ENCODE data around the gene COA3.

COA3 gene, protein sequence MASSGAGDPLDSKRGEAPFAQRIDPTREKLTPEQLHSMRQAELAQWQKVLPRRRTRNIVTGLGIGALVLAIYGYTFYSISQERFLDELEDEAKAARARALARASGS

DNA sequence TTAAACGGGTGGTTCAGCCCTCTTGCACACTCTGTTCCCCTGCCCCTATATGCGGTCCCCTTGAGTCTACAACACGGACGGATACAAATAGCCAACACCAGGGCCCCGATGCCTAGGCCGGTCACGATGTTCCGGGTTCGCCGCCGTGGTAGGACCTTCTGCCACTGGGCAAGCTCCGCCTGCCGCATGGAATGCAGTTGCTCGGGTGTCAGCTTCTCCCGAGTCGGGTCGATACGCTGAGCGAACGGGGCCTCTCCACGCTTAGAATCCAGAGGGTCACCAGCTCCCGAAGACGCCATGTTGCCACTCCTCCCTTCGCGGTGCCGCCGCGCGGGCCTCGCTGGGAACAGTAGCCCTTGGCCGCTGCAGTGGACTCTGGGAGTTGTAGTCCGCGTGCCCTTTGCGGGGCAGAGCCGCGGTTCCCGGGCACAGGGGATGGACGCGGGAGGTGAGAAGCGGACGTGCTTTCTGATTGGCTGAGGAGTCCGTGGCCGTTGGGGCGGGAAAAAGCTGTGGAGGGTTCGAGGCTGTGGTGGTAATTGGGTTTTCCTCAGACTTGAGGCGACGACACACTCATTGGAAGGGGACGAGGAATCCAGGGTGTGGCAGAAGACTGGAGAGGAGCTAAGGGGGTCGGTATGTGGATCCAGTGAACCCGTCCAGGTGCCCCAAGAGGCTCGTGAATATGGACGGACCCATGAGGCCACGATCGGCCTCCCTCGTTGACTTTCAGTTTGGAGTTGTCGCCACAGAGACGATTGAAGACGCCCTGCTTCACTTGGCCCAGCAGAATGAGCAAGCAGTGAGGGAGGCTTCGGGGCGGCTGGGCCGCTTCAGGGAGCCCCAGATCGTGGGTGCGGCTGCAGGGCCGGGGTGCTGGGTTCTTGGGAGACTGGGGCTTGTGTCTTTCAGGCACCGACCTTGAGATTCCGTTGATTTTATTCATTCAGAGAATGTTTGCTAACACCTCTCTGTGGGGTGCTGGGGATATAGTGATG lies at the start of gene COA3, which contains the start of gene CNTD1:
Gene COA3, minus strand, starts transcription at position 322 of the 998 bp plus-strand sequence. Its CDS starts 23 bp downstream, at position 299.
Gene CNTD1, plus strand, starts transcription at position 479 of the 998 bp plus-strand sequence. Its CDS starts 207 bp downstream, at position 686.
- peak; percentile 44 for FAIRE-seq

DNA sequence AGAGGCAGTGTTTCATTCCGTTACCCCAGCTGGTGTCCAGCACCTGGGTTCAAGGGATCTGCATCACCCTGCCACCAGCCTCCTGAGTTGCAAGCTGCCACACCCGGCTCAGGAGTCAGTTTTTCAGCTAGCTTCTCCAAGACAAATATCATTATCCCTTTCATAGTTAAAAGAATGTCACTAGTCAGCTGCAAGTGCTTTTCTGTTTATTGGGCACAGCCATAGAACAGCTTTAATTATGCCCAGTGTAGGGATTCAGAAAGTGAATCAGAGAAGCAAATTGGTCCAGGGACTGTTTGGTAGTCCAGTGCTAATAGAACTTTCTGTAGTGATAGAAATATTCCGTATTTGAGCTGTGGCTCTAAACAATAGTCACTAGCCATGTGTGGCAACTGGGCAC lies 49.6 kb upstream of the COA3 start:
- no peak for FAIRE-seq

DNA sequence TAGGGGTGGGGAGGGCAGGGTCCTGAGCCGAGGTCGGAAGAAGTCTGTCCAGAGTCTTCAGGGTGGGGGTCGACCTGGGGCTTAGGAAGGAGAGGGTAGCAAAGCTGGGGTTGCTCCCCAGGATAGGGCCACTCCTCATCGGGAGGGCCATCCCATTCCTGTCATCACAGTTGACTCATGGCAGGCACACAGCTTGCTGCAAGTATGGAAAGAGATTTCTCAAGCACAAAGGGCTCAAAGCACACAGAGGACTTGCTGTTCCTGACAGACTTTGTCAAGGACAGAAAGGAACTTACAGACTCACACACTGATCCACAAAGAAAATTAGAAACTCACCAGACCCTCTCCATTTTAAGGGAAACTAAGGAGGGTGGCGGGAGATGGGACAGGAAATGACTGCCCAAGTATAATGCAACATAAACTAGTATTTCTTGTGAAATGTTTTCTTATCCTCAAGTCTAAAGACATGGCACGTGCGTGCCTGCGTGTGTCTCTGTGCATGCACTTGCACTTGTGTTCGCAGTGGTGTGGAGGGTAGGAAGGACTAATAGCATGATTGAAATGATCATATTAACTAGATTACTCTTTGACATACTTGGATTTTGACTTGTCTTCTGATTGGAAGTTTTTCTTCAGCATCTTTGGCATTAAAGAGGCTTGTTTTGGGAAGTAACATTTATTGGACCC lies 48.2 kb upstream of the COA3 start:
- FAIRE-seq, result no peak

DNA sequence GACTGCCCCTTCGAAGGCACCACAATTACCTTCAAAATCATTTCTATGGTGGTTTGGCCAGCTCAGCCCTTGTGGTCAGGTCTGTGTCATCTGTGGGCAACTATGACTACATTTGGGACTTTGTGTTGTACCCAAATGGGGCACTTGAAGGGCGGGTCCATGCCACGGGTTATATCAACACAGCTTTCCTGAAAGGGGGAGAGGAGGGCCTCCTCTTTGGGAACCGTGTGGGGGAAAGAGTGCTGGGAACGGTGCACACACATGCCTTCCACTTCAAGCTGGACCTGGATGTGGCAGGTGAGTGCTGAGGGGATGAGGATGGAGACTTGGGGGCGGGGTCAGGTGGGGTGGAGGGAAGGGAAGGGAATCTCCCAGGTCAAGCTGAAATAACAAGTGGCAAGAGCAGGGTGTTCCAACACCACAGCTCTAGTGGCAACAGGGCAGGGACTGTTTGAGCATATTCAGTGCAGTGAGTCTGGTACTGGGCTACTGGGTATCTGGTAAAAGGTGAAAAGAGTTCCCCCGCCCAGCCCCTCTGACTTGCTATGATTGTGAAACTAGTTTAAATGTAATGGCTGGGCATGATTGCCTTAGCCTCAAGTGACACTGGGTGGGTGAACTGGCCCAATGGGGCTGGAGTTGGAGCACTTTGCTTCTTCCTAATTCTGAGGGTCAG lies 47.6 kb upstream of the COA3 start:
- FAIRE-seq, result no peak

DNA sequence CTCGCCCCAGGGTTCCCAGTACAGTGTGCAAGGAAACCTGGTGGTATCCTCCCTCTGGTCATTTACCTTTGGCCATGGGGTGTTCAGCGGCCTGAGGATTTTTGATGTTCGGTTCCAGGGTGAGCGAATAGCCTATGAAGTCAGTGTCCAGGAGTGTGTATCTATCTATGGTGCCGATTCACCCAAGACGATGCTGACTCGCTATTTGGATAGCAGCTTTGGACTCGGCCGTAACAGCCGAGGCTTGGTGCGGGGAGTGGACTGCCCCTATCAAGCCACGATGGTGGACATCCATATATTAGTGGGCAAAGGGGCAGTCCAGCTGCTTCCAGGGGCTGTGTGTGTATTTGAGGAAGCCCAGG lies 47.0 kb upstream of the COA3 start:
- no peak for FAIRE-seq

DNA sequence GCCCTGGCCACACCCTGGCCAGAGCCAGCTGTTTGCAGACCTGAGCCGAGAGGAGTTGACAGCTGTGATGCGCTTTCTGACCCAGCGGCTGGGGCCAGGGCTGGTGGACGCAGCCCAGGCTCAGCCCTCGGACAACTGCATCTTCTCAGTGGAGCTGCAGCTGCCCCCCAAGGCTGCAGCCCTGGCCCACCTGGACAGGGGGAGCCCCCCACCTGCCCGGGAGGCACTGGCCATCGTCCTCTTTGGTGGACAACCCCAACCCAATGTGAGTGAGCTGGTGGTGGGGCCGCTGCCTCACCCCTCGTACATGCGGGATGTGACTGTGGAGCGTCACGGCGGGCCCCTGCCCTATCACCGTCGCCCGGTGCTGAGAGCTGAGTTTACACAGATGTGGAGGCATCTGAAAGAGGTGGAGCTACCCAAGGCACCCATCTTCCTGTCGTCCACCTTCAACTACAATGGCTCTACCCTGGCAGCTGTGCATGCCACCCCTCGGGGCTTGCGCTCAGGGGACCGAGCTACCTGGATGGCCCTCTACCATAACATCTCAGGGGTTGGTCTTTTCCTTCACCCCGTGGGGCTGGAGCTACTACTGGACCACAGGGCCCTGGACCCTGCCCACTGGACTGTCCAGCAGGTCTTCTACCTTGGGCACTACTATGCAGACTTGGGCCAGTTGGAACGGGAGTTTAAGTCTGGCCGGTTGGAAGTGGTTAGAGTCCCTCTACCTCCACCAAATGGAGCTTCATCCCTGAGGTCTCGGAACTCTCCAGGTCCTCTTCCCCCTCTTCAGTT lies 46.5 kb upstream of the COA3 start:
- no peak for FAIRE-seq

DNA sequence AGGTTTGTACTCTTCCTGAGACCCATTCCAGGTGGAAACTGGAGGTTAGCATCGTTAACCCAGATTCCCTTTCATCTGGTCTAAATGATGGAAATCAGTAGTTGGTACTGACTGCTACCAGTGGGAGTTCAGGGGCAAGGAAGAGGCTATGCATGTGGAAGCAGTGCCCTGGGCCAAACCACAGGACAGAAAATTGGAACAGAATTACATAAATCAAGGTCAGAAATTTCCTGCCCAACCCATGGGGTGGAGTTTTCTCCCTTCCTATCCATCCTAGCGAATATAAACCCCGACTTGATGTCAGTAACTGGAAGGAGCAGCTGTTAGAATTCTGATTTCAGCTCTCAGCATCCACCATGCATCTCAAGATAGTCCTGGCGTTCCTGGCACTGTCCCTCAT lies 45.8 kb upstream of the COA3 start, which contains the start of gene AOC2:
Gene AOC2, plus strand, starts transcription at position 310 of the 400 bp plus-strand sequence. Its CDS starts 47 bp downstream, at position 357.
- FAIRE-seq, result no peak

DNA sequence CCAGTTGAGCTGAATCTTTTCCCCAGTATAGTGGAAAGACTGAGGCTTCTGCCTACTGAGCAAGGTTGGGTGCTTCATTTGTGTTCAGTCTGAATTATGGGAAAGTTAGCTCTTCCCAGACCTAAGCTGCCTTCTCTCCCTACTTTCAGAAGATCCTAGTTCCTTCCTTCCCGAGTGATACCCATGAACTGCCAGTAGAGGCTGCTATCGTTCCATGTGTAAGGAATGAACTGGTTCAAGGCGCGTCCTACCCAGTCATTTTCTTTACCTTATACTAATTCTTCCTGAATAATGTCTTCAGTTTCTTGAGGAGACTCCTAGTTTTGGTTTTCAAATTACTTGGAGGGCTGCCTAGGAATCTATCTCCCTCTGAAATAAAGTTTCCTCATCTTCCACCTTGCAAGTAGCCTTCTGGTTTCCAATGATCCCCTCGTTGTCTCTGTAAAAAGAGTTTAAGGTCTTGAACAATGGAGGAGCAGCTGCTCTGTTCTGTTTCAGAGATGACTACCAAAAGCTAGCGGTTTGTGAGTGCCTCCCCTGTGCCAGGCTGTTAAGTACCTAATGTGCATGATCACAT lies 44.9 kb upstream of the COA3 start:
- FAIRE-seq, result peak; percentile 95

DNA sequence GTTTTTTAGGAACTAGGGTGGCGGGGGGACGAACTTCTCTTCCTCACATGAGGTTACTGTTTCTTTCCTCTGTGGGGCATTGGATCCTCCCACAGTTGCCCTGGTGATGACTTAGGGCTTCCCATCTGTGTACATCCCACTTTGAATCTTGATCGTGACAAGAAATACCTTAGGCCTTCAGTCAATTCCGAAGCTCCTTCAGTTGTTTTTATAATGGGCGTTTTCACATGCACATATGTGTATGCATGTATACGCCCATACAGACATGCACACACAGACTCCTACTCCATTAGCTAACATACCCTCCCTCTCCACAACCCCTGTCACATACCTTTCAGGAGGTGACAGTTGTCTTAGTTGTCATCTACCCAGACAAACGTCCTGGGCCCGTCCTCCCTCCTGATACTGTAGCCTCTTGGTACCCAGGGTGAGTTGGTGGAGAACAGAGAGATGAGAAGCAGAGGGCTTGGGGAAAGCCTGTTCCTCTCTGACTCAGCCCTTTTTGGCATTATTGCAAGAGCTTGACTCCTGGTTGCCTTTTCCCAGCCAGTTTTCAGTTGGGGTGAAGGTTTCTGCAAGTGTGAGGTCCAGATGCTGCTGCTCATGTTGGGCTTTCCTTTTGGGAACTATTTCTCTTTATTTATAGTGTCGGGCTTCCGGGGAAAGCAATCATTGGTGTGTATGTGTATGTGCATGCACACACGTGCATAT lies 43.6 kb upstream of the COA3 start:
- FAIRE-seq, result no peak

DNA sequence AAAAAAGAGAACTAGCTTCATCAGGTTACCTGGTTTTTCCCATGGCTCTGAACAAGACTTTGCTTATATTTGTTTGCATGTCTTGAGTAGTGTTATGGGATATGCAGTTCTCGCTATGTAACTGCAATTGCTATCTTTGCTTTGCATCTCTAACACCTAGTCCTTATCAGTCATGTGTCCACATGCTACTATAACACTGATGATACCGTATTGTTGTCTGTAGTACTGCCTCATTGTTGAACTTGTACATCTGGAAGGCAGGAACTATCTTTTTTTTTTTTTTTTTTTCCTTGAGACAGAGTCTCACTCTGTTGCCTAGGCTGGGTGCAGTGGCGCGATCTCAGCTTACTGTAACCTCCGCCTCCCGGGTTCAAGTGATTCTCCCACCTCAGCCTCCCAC lies 37.2 kb upstream of the COA3 start:
- FAIRE-seq, result no peak

DNA sequence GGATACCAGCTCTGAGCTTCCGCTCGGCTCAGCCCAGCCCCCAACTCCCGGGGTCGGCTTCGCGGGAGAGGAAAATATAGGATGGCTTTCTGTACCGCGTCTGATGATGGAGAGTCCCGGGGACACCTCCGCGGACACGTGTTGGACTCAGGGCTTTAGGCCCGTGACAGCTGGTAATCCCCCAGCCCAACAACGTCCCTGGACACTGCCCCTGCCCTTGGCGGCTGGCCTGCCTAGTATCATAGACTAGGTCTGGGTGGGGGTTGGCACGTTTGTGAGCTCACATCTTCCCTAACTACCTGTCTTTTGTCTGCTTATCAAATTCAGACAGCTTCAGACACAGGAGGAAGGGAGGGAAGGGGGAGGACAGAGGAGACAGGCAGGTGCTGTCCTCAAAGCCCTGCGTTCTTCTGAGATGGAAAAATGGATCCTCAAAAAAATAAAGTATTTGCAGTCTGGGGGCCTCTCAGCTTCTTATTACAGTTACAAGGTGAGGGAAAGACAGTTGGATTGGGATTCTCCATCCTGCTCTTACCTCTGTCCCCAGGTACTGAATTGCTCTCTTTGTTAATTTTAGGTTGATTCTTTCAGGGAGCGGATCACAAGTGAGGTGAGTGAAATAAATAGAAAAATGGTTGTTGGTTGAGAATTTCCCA lies 35.4 kb upstream of the COA3 start:
- FAIRE-seq, result no peak

DNA sequence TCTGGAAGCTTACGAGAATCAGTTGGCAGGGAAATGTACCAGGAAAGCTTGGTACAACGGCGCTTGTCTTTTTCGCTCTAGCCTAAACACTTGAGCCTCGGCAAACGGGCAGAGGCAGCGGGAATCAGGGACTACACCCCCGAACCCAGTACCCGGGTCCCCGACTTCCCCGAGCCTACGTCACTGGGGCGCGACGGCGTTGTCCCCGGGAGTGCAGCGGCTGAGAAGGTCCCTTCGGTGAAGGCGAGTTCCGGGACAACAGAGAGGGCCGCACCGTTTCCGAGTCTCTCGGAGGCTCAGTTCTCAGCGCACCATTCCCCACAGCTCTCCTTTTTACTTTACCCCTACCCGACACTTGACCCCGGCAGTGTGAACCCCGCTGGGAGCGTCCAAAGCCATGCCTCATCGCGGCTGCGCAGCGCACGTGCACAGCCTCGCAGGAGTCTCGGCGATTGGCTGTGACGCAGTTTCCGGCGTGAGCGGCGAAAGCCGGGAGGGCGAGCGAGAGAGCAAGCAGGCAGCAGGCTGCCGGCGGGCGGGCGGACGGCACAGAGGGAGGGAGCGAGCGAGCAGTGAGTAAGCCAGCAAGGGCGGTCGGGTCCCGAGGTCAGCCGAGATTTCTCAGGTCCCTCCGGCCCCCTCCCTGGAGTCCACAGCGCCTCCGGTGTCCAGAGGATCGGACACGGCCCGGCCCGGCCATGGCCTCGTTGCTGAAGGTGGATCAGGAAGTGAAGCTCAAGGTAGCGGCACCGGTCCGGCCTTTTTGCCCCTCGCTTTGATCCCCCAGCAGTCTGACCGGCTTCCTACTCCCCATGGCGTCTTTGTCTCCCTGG lies 34.6 kb upstream of the COA3 start, which contains the start of gene PSME3:
Gene PSME3, plus strand, starts transcription at position 464 of the 833 bp plus-strand sequence. Its CDS starts 235 bp downstream, at position 699.
- FAIRE-seq, result peak; percentile 34

DNA sequence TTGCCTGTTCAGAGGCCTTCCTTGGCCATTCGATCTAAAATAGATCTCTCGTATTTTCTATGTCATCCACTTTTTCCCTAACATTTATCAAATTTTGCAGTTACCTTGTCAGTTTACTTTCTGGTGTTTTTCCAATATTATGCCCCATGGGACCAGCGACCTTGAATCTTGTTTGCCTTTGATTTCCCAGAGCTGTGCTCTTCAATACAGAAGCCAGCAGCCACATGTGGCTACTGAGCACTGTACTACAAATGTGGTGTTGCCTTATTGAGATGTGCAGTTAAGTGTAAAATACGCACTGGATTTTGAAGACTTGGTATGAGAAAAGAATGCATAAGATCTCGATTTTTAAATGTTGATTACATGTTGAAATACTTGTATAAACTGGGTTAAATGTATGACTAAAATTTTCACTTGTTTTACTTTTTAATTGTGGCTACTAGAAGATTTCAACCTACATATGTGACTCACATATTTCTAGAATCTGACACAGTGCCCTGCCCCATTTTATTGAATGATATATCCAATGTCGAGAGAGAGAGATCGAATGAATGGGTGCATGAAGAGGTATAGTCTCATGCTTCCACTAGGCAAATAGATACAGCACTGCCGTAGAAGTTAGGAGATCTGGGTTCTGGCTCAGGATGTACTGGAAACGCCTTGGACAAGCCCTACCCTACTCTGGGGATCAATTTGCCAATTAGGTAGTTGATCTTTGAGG lies 33.9 kb upstream of the COA3 start:
- no peak for FAIRE-seq

DNA sequence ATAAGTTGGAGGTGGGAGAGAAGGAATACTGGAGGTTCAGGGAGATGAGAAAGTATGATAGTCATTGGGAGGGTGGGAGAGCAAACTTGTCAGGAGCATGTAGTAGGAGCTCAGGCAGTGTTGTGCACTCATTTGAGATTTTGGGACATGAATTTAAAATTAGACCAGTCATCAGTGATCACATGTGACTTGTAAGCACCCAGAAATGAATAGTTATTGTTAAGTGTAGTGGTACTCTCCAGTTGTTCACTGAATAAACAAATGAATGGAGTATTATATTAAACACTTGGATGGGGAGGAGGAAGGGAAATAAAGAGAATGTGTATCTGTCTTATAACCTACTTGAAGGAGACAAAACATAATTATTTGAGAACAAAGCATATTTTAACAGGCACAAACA lies 32.5 kb upstream of the COA3 start:
- no peak for FAIRE-seq

DNA sequence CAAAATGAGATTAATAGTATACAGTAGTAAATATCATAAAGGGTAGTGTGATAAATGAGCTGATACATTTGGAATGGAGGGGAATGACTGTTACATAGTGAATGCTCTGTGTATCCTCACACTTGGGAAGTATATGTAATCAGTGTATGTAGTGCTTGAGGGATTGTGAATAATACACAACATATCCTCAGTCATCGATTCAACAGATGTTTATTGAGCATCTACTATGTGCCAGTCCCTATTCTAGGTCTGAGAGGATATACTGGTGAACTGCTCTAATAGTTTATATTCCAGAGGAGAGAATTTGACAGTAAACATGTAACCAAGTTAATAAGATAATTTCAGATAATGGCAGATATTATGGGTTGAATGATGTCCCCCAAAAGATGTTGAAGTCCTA lies 29.0 kb upstream of the COA3 start:
- FAIRE-seq, result no peak

DNA sequence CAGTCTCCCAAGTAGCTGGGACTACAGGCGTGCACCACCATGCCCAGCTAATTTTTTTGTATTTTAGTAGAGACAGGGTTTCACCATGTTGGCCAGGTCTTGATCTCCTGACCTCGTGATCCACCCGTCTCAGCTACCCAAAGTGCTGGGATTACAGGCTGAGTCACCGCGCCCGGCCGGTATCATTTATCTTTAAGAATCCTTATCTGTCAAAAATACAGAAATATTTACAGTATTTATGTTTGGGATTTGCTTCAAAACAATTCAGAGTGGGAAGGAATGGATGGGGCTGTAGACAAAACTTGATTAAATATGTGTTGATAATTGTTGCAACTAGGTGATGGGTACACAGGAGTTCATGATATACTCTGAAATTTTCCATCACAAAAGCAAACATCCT lies 22.7 kb upstream of the COA3 start:
- FAIRE-seq, result no peak

DNA sequence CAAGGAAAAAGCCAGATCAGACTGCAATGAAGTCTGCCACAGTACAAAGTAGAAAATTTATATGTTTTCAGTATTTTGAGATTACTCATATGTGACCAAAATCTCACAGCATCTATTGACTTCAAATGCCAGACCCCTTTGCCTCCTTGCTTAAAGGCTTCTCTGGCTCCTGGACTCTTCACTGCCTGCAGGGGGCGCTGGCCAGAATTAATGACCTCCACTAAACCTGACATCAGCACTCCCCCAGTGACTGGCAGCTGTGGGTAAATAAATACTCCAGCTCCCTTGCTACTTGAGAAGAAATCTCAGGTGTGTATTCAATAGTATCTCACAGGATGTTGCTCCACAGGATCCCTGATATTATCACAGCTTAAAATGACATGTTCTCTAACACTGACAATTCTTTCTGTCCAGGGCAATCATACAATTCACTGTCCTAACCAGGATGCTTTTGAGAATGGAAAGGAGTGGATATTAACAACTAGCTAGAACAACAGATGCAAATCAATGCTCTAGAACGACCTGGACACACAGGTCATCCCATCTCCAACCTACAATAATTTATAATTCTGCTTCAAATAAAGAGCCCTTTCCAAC lies 21.5 kb upstream of the COA3 start:
- no peak for FAIRE-seq

DNA sequence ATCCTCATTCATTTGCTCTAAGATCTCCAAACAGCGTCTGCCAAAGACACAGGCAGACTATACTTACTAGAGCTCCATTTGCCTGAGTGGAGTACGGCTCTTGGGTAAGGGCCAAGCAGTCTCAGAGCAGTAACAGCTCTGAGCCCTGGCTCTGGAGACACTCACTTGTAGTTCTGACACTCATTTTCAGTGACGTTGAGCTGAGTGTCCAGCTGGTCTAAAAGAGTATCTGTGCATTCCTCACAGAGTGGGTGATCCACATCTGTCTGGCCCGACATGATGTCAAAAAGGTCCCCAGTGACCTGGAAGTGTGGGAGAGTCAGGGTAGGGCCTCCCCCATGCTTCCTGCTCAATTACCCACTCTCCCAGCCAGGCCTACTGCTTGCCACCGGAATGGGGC lies 19.9 kb upstream of the COA3 start:
- no peak for FAIRE-seq
